ENCODE measurements around the gene FILIP1L.

- no peak for TF ChIP-seq CTCF (IDR thresholded peaks at IDR 0.05)
- TF ChIP-seq POLR2A (IDR thresholded peaks at IDR 0.05) = no peak
These were observed 168.8 kb downstream of the FILIP1L start for GRCh38 chr3:99945328-99945995.
